CD4-positive, alpha-beta T cell (primary cell): ENCODE data around the gene SVIL. TPM values are rescaled to one million over a fixed set of nuclear protein-coding genes. Genes with fewer than 3 reads are reported as not detected.

Experiments
- ATAC-seq: fragments of 200-7000 bp; cut with Tn5 transposase; one replicate; pipeline ENCODE4 v1.10.0; 2022; ENCODE audit warnings: mild to moderate bottlenecking; ENCODE audit not compliant: poor library complexity
- CTCF ChIA-PET: fragments of 350-600 bp; sonication (Branson Sonifier 250); formaldehyde crosslinking; loops from one replicate; lab custom pipeline; 2021; ENCODE audit warnings: antibody characterized with exemption, inconsistent platforms; lab: Charles Lee
- POLR2A ChIA-PET: fragments of 350-600 bp; sonication (Branson Sonifier 250); formaldehyde crosslinking; loops from one replicate; lab custom pipeline; 2021; ENCODE audit warnings: antibody characterized with exemption, inconsistent platforms; lab: Charles Lee
- DNase-seq, 14 experiments: peaks; one replicate each; pipeline ENCODE4 v3.0.0-alpha.2; 2013 to 2020; ENCODE audit warnings: mixed read lengths in 2 of 14
- H3K27ac ChIP-seq, 2 donors: one replicate each; pipeline versions ENCODE4 v1.5.1 to v1.7.0; 2013; ENCODE audit warnings: low read length in 2 of 2, low read depth in 1 of 2, mild to moderate bottlenecking in 1 of 2
- H3K27me3 ChIP-seq, 2 experiments: 1 replicate in 1 of 2; 2 replicates in 1 of 2; pipeline versions ENCODE4 v1.6.1 to v1.7.0; 2013; ENCODE audit warnings: low read length in 2 of 2, control low read depth in 1 of 2, mild to moderate bottlenecking in 1 of 2, moderate library complexity in 1 of 2; ENCODE audit not compliant: insufficient read depth in 2 of 2, control insufficient read depth in 1 of 2
- H3K36me3 ChIP-seq: one replicate; pipeline ENCODE4 v1.6.1; 2013; ENCODE audit warnings: low read length, control low read depth; ENCODE audit not compliant: insufficient read depth
- H3K4me1 ChIP-seq: one replicate; pipeline ENCODE4 v1.6.1; 2013; ENCODE audit warnings: low read length, control low read depth; ENCODE audit not compliant: insufficient read depth
- H3K4me3 ChIP-seq: one replicate; pipeline ENCODE4 v1.5.1; 2013; ENCODE audit warnings: mild to moderate bottlenecking, low read length, moderate library complexity
- H3K9me3 ChIP-seq, 2 experiments: 1 replicate in 1 of 2; 2 replicates in 1 of 2; pipeline versions ENCODE4 v1.6.1 to v1.7.0; 2013; ENCODE audit warnings: low read length in 2 of 2, mild to moderate bottlenecking in 2 of 2, control low read depth in 1 of 2, moderate library complexity in 1 of 2; ENCODE audit not compliant: control insufficient read depth in 1 of 2, insufficient read depth in 1 of 2
- H3K27ac Mint-ChIP-seq: one replicate; pipeline ENCODE4 v1.8.0; 2020; ENCODE audit warnings: mixed read lengths
- H3K27me3 Mint-ChIP-seq: one replicate; pipeline ENCODE4 v1.8.0; 2021; ENCODE audit warnings: mixed read lengths
- H3K36me3 Mint-ChIP-seq: one replicate; pipeline ENCODE4 v1.8.0; 2021; ENCODE audit warnings: low read depth, mixed read lengths
- H3K4me1 Mint-ChIP-seq: one replicate; pipeline ENCODE4 v1.8.0; 2021; ENCODE audit warnings: low read depth, mixed read lengths
- H3K4me3 Mint-ChIP-seq: one replicate; pipeline ENCODE4 v1.8.0; 2020; ENCODE audit warnings: mild to moderate bottlenecking, mixed read lengths
- H3K9me3 Mint-ChIP-seq: one replicate; pipeline ENCODE4 v1.8.0; 2020; ENCODE audit warnings: mixed read lengths
- CTCF ChIP-seq: fragments of 200-600 bp; IDR thresholded peaks from one replicate; pipeline ENCODE4 v1.8.0; 2022; ENCODE audit warnings: antibody characterized with exemption, mild to moderate bottlenecking
- intact Hi-C, 2 experiments: fragments of 100-400 bp; cut with DNase I in 1 of 2; cut with micrococcal nuclease in 1 of 2; formaldehyde crosslinking; loops; one replicate each; pipeline versions ENCODE4 v1.15.1 to v1.9.0; 2023 to 2025; cut with DNase I, micrococcal nuclease
- microRNA-seq: library from miRNA; unstranded; fragments of <30 nt; microRNA quantifications from one replicate; pipeline ENCODE4 v1.2.0, GENCODE V29; 2021; ENCODE audit warnings: borderline microRNAs expressed, borderline replicate concordance
- total RNA-seq, 174 experiments: library from RNA in 2 of 174; stranded (reverse) in 2 of 174; gene quantifications; one replicate each; pipeline ENCODE4 v1.2.3 and lab custom pipeline; 2021 to 2026

Gene SVIL
- total RNA-seq, 2 experiments from 2014 or later: 38.5 to 40.3 TPM

GRCh38 chr10:29411666-29412315, 223.0 kb downstream of the SVIL start:
- Histone ChIP-seq H3K27ac (no peak overlapping the region), H3K9me3 (no peaks in the 10 kb centered on the region), H3K4me3 (no peak overlapping the region), H3K36me3 (no peaks in the 10 kb centered on the region), H3K4me1 (peaks cover 19% of the 10 kb centered on the region), H3K27me3 (no peaks in the 10 kb centered on the region)
- ChIA-PET CTCF (no interaction called here), POLR2A (no interaction called here)
- DNase-seq (no peak), ATAC-seq (no peak)
- Mint-ChIP-seq H3K4me3 (peak overlapping the region; percentile 63), H3K27ac (no peak overlapping the region), H3K36me3 (peaks cover 4% of the 10 kb centered on the region), H3K9me3 (no peaks in the 10 kb centered on the region), H3K27me3 (no peaks in the 10 kb centered on the region), H3K4me1 (peaks cover 46% of the 10 kb centered on the region)
- intact Hi-C loops: no loop called here
- TF ChIP-seq CTCF: no peak

DNA sequence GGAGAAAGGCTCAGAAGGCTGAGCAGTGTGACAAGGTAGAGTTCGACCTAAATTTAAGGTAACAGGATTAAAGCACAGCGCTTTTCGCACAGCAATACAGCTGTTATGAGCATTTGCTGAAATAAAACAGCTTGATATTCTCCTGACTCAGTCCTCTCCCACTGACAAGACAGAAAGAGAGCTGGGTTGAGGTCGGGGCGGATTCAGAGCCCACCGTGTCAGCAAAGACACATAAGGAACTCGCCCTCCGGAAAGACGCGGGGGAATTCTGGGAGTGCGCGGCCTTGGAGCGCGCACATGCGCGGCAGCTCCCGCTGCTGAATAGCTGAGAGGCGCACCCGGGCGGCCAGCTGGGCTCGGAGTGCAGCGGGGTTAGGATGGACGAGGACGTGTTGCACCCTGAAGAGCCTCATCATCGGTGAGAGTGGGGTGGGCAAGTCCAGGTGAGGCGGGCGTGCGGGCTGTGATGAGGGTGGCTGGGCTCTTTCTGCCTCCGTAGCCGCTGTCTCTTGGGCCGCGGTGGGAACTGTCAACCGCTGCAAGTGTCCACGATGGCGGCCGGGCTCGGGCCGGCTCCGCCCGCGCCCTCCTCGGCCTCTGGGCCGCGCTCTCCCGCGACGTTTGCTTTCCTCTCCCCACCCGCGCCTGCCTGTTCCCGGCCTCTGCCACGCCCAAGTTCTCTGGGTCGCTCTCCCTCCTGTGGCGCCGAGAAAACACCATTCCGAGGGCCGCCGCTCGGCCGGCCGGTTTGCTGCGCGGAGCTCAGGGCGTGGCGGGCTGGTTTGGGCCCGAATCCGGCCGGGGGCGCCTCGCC, 225.3 kb downstream of the SVIL start:
- intact Hi-C loops: no loop called here
- TF ChIP-seq CTCF: no peak
- ChIA-PET POLR2A (interaction anchor here (1.9 kb wide), 1 partner anchor 273 kb away, joined by 6 read pairs; no protein-coding TSS in a partner anchor), CTCF (interaction anchor here (1.5 kb wide), 1 partner anchor 104 kb away, joined by 3 read pairs; no protein-coding TSS in a partner anchor)
- H3K27me3 Mint-ChIP-seq: no peaks in the 10 kb centered on the region
- Histone ChIP-seq H3K36me3 (no peaks in the 10 kb centered on the region), H3K27me3 (no peaks in the 10 kb centered on the region), H3K4me3 (peak overlapping the region; percentile 90), H3K27ac (peak overlapping the region; percentile 29 to 62), H3K4me1 (peaks cover 19% of the 10 kb centered on the region), H3K9me3 (no peaks in the 10 kb centered on the region)
- peak overlapping the region; percentile 91 for H3K27ac Mint-ChIP-seq
- H3K36me3 Mint-ChIP-seq: peaks cover 4% of the 10 kb centered on the region
- peaks cover 42% of the 10 kb centered on the region for H3K4me1 Mint-ChIP-seq
- DNase-seq: peak; percentile 4 to 60 (median 24)
- peak overlapping the region; percentile 99 for H3K4me3 Mint-ChIP-seq
- no peaks in the 10 kb centered on the region for H3K9me3 Mint-ChIP-seq
- peak; percentile 60 for ATAC-seq

DNA sequence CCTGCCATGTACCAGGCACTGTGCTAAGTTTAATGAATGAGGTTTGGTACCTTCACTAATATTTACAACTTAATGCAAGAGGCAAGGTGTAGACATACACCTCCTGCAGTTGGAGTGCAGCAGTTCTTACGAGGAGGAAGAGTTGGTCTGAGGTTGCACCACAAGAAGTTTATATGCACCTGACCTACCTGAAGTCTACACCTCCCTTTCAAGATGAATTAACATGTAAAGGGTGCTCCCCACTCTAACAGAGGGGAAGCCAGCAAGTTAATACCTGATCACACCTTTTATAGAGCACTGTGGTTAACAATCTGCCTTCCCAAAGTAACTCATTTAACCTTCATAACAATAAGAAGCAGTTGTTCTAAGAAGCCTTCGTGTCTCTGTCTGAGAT, 225.9 kb downstream of the SVIL start:
- POLR2A ChIA-PET: interaction anchor here (1.9 kb wide), 1 partner anchor 273 kb away, joined by 6 read pairs; no protein-coding TSS in a partner anchor
- Histone ChIP-seq H3K27me3 (no peaks in the 10 kb centered on the region), H3K9me3 (no peaks in the 10 kb centered on the region), H3K36me3 (no peaks in the 10 kb centered on the region), H3K4me3 (peak overlapping the region; percentile 90), H3K4me1 (peaks cover 19% of the 10 kb centered on the region), H3K27ac (peak overlapping the region; percentile 29 to 62)
- intact Hi-C loops: no loop called here
- Mint-ChIP-seq H3K27me3 (no peaks in the 10 kb centered on the region), H3K36me3 (peaks cover 4% of the 10 kb centered on the region), H3K9me3 (no peaks in the 10 kb centered on the region), H3K27ac (peak overlapping the region; percentile 91), H3K4me1 (peaks cover 40% of the 10 kb centered on the region), H3K4me3 (peak overlapping the region; percentile 99)
- TF ChIP-seq CTCF: no peak
- ATAC-seq (peak; percentile 65), DNase-seq (peak in 3 of 14 experiments; percentile 3 to 28 (median 26))
- CTCF ChIA-PET: no interaction called here

Small RNAs within 50 kb of the gene (microRNA-seq; reads per million reads assigned to microRNA genes)
- gene MIR604: not detected
- gene MIR938: not detected
